SK-N-SH treated with all-trans-retinoic acid at 6 μM for 48 hours (cell line): ENCODE results near the gene MYH7B.

Source experiments
- ATAC-seq: fragments of 200-7000 bp; cut with Tn5 transposase; 3 replicates; pipeline ENCODE4 v1.9.1; 2020; ENCODE audit warnings: mild to moderate bottlenecking, moderate library complexity
- CREB5 ChIP-seq: fragments of 250-450 bp; sonication (Bioruptor Pico); IDR thresholded peaks from 2 replicates; pipeline ENCODE4 v1.5.1; 2020; ENCODE audit warnings: low read depth, mild to moderate bottlenecking, moderate library complexity
- CSDC2 ChIP-seq: fragments of 250-450 bp; sonication (Bioruptor Pico); IDR thresholded peaks from 2 replicates; pipeline ENCODE4 v1.5.0; 2020; ENCODE audit warnings: mild to moderate bottlenecking, moderate library complexity
- CSRNP3 ChIP-seq: fragments of 250-450 bp; sonication (Bioruptor Pico); IDR thresholded peaks from 2 replicates; pipeline ENCODE4 v1.5.1; 2021; ENCODE audit warnings: mild to moderate bottlenecking, moderate library complexity
- ESRRG ChIP-seq: fragments of 250-450 bp; sonication (Bioruptor Pico); IDR thresholded peaks from 2 replicates; pipeline ENCODE4 v1.6.1; 2021; ENCODE audit warnings: mild to moderate bottlenecking
- GLIS3 ChIP-seq: fragments of 250-450 bp; sonication (Bioruptor Pico); IDR thresholded peaks from 2 replicates; pipeline ENCODE4 v1.5.0; 2020; ENCODE audit warnings: mild to moderate bottlenecking, moderate library complexity
- ISL1 ChIP-seq: fragments of 250-450 bp; sonication (Bioruptor Pico); IDR thresholded peaks from 2 replicates; pipeline ENCODE4 v2.1.2; 2022; ENCODE audit warnings: mild to moderate bottlenecking, moderate library complexity
- POU6F1 ChIP-seq: fragments of 250-450 bp; sonication (Bioruptor Pico); IDR thresholded peaks from 2 replicates; pipeline ENCODE4 v1.8.0; 2021; ENCODE audit warnings: low read depth, mild to moderate bottlenecking, moderate library complexity, borderline replicate concordance
- PPARA ChIP-seq: fragments of 250-450 bp; sonication (Bioruptor Pico); IDR thresholded peaks from 2 replicates; pipeline ENCODE4 v1.5.0; 2020; ENCODE audit warnings: mild to moderate bottlenecking, borderline replicate concordance
- RARB ChIP-seq: fragments of 250-450 bp; sonication (Bioruptor Pico); IDR thresholded peaks from 2 replicates; pipeline ENCODE4 v1.8.0; 2021; ENCODE audit warnings: mild to moderate bottlenecking, moderate library complexity
- SNAI2 ChIP-seq: fragments of 250-450 bp; sonication (Bioruptor Pico); IDR thresholded peaks from 2 replicates; pipeline ENCODE4 v1.5.0; 2020; ENCODE audit warnings: mild to moderate bottlenecking, moderate library complexity
- TOX ChIP-seq: fragments of 250-450 bp; sonication (Bioruptor Pico); IDR thresholded peaks from 2 replicates; pipeline ENCODE4 v1.8.0; 2021; ENCODE audit warnings: mild to moderate bottlenecking, moderate library complexity, borderline replicate concordance
- ZC3H10 ChIP-seq: fragments of 250-450 bp; sonication (Bioruptor Pico); IDR thresholded peaks from 2 replicates; pipeline ENCODE4 v1.5.1; 2021; ENCODE audit warnings: mild to moderate bottlenecking, moderate library complexity
- ZFP3 ChIP-seq: fragments of 250-450 bp; sonication (Bioruptor Pico); IDR thresholded peaks from 2 replicates; pipeline ENCODE4 v1.5.0; 2020; ENCODE audit warnings: mild to moderate bottlenecking, moderate library complexity
- ZFP30 ChIP-seq: fragments of 450-650 bp; formaldehyde crosslinking; IDR thresholded peaks from 2 replicates; pipeline ENCODE4 v1.5.0; 2022; ENCODE audit warnings: mild to moderate bottlenecking, moderate library complexity
- ZNF565 ChIP-seq: fragments of 450-650 bp; formaldehyde crosslinking; conservative IDR thresholded peaks from 2 replicates; pipeline ENCODE4 v1.5.0; 2020; ENCODE audit warnings: low read depth, mild to moderate bottlenecking, moderate library complexity
- ZNF70 ChIP-seq: fragments of 450-650 bp; formaldehyde crosslinking; IDR thresholded peaks from 2 replicates; pipeline ENCODE4 v1.5.0; 2020; ENCODE audit warnings: mild to moderate bottlenecking, moderate library complexity
- ZNF8 ChIP-seq: fragments of 450-650 bp; formaldehyde crosslinking; IDR thresholded peaks from 2 replicates; pipeline ENCODE4 v1.5.0; 2020; ENCODE audit warnings: mild to moderate bottlenecking, moderate library complexity
- TF ChIP-seq, protein P1 (sequence below): fragments of 250-450 bp; sonication (Bioruptor Pico); IDR thresholded peaks from 2 replicates; pipeline ENCODE4 v1.8.0; 2020; ENCODE audit warnings: mild to moderate bottlenecking, moderate library complexity, borderline replicate concordance

The MYH7B gene

GRCh38 chr20:34976286-34976685, 20.6 kb downstream of the MYH7B start (continued):
- TF ChIP-seq GLIS3 = no peak
- TF ChIP-seq ZC3H10 (CRISPR knock-in tag) = no peak
- TF ChIP-seq ZFP3 (CRISPR knock-in tag) = no peak
- no peak for TF ChIP-seq ESRRG (CRISPR knock-in tag)
- TF ChIP-seq, protein P1, sequence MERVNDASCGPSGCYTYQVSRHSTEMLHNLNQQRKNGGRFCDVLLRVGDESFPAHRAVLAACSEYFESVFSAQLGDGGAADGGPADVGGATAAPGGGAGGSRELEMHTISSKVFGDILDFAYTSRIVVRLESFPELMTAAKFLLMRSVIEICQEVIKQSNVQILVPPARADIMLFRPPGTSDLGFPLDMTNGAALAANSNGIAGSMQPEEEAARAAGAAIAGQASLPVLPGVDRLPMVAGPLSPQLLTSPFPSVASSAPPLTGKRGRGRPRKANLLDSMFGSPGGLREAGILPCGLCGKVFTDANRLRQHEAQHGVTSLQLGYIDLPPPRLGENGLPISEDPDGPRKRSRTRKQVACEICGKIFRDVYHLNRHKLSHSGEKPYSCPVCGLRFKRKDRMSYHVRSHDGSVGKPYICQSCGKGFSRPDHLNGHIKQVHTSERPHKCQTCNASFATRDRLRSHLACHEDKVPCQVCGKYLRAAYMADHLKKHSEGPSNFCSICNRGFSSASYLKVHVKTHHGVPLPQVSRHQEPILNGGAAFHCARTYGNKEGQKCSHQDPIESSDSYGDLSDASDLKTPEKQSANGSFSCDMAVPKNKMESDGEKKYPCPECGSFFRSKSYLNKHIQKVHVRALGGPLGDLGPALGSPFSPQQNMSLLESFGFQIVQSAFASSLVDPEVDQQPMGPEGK (CRISPR knock-in tag) = no peak
- TF ChIP-seq RARB (CRISPR knock-in tag) = no peak
- no peak for TF ChIP-seq TOX

DNA sequence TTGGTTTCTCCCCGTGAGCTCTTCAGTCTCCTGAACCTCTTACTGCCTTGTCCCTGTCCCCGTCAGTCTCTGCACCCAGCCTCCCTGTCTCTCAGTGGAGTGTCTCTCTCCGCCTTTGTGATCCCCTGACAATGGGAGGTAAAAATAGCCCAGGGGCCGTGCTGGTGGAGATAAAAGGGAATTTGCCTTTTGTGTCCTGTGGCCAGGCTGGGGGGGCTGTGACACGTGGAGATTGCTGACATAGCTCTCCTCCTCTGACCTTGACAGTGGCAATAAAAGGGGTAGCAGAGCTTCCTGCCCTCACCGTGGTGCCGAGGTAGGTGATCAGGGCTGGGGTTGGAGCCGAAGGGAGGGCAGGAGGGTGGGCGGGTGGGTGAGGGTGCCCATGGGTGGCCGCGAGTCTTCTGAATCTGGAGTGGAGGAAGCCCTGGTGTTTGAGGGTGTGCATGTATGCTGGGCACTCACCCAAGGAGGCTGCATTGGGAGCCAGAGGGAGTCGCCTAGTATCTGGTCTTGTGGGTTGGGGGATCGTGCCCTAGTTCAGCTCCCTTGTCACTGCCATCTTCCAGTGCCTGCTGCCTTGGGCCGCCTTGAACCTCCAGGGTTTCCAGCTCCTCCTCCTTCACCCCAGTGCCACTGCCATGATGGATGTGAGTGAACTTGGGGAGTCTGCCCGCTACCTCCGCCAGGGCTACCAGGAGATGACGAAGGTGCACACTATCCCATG, 21.9 kb downstream of the MYH7B start:
- ATAC-seq = no peak
- TF ChIP-seq POU6F1 (CRISPR knock-in tag) = no peak
- no peak for TF ChIP-seq CREB5 (CRISPR knock-in tag)
- TF ChIP-seq ZFP30 (CRISPR knock-in tag) = no peak
- TF ChIP-seq, all 23 proteins: peak for 0

- TF ChIP-seq CSRNP3 (CRISPR knock-in tag) = no peak
- TF ChIP-seq POU6F1 (CRISPR knock-in tag) = no peak
- no peak for TF ChIP-seq ISL1
- TF ChIP-seq, protein P1 (CRISPR knock-in tag) = no peak
- TF ChIP-seq ZNF565 (CRISPR knock-in tag) = no peak
- TF ChIP-seq PPARA (CRISPR knock-in tag) = no peak
- TF ChIP-seq ZNF8 (CRISPR knock-in tag) = no peak
- no peak for TF ChIP-seq ZNF70 (CRISPR knock-in tag)
- TF ChIP-seq TOX = no peak
- TF ChIP-seq GLIS3 = no peak
- no peak for TF ChIP-seq CSDC2 (CRISPR knock-in tag)
- no peak for TF ChIP-seq SNAI2 (CRISPR knock-in tag)
- no peak for ATAC-seq
These were observed 22.6 kb downstream of the MYH7B start for GRCh38 chr20:34978092-34978744.
